ENCODE measurements around the gene DGKD. TPM values are rescaled to one million over a fixed set of nuclear protein-coding genes. Genes with fewer than 3 reads are reported as not detected.

DGKD gene
- total and polyA plus RNA-seq, 2 donors (not counting 1 experiment from before 2014, with no cell fraction given), result 6.0 to 9.9 TPM

DNA sequence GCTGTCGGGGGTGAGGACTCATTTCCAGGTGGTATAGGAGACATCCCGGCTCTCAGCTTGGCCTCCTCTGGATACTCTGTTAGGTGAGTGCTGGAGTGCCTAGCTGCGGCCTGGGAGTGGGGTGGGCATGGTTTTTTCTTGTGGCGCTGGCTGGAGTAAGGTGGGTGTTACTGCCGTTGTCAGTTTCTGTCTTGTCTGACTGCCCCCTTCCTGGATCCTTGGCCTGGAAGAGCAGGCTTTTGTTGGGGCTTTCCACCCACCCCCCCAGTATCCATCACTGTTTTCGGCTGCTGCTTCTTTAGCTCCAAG lies 69.2 kb downstream of the DGKD start:
- no peak overlapping the region for H3K9ac ChIP-seq (ENCODE audit: insufficient read depth, low read length)
- no peak overlapping the region for H3K27ac ChIP-seq (ENCODE audit: insufficient read depth, low read length)
- no peak for DNase-seq (ENCODE audit: low read depth in 2 of 2)

DNA sequence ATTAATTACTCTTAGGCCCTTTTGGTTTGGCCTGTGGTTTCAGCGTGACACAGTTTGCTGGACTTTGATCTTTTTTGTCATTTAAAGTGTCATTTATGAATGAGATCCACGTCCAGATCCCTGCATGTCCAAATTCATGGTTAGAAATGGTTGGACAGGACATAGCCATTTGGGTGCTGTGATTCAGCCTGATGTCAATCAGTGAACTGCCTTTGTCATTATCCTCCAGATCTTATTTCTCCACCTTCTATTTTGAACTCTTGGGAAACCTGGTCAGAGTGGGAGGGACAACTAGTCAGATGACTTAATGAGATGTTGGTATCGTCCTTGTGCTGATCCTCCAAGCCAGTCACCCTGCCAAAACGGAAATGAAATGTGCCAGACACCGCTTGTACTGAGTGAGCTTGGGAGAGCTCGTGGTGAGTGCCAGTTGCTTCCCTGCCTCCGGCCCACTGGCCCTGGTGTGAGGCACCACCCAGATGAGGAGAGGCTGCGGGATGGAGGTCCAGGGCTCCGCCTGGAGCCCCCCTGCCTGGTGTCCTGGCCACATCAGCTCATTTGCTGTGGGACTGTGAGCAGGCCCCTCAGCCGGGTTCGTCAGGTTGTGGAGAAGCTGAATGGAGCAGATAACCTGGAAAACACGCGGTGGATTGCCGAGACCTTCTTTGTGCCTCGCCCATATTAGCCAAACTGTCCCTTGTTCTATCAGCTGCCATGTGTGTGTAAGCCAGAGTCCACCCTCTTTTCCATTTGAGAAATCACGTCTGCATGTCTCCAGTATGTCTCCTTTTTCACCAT lies 70.1 kb downstream of the DGKD start:
- Histone ChIP-seq H3K27me3 (ENCODE audit: control insufficient read depth, insufficient read depth, low read length) (no peaks in the 10 kb centered on the region), H2AFZ (ENCODE audit: low read length) (no peak overlapping the region), H3K36me3 (ENCODE audit: control insufficient read depth, insufficient read depth, low read length) (peaks cover 2% of the 10 kb centered on the region), H3K4me3 (replicated peaks in 1 of 4; ENCODE audit: control extremely low read depth in 1 of 4, insufficient read depth in 1 of 4, low read depth in 3 of 4, low read length in 4 of 4) (no peak overlapping the region), H3K4me2 (ENCODE audit: extremely low read depth, insufficient read depth, low read length) (no peak overlapping the region), H3K79me2 (ENCODE audit: control insufficient read depth, insufficient read depth, low read length) (no peaks in the 10 kb centered on the region), H3K9me3 (ENCODE audit: control insufficient read depth, insufficient read depth, low read depth, low read length) (no peaks in the 10 kb centered on the region), H3K27ac (ENCODE audit: insufficient read depth, low read length) (no peak overlapping the region), H4K20me1 (ENCODE audit: control insufficient read depth, extremely low read depth, insufficient read depth, low read length) (no peaks in the 10 kb centered on the region), H3K9ac (ENCODE audit: insufficient read depth, low read length) (no peak overlapping the region), H3K4me1 (ENCODE audit: control insufficient read depth, extremely low read depth, insufficient read depth, low read length) (peaks cover 7% of the 10 kb centered on the region)
- no peak for DNase-seq (ENCODE audit: low read depth in 2 of 2)
- TF ChIP-seq, protein P1, sequence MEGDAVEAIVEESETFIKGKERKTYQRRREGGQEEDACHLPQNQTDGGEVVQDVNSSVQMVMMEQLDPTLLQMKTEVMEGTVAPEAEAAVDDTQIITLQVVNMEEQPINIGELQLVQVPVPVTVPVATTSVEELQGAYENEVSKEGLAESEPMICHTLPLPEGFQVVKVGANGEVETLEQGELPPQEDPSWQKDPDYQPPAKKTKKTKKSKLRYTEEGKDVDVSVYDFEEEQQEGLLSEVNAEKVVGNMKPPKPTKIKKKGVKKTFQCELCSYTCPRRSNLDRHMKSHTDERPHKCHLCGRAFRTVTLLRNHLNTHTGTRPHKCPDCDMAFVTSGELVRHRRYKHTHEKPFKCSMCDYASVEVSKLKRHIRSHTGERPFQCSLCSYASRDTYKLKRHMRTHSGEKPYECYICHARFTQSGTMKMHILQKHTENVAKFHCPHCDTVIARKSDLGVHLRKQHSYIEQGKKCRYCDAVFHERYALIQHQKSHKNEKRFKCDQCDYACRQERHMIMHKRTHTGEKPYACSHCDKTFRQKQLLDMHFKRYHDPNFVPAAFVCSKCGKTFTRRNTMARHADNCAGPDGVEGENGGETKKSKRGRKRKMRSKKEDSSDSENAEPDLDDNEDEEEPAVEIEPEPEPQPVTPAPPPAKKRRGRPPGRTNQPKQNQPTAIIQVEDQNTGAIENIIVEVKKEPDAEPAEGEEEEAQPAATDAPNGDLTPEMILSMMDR (conservative IDR thresholded peaks at IDR 0.05 in 1 of 2, IDR thresholded peaks at IDR 0.05 in 1 of 2; ENCODE audit: low read depth in 1 of 2, low read length in 2 of 2), result no peak
- TF ChIP-seq EZH2 (IDR thresholded peaks at IDR 0.05; ENCODE audit: low read length, missing control alignments), result no peak

More for the DNA sequence above, 69.2 kb downstream of the DGKD start:
- no peak overlapping the region for H3K4me3 ChIP-seq (replicated peaks in 1 of 4; ENCODE audit: control extremely low read depth in 1 of 4, insufficient read depth in 1 of 4, low read depth in 3 of 4, low read length in 4 of 4)
- H3K4me2 ChIP-seq (ENCODE audit: extremely low read depth, insufficient read depth, low read length), result no peak overlapping the region
- H3K27me3 ChIP-seq (ENCODE audit: control insufficient read depth, insufficient read depth, low read length), result no peaks in the 10 kb centered on the region
- H3K9me3 ChIP-seq (ENCODE audit: control insufficient read depth, insufficient read depth, low read depth, low read length), result no peaks in the 10 kb centered on the region
- H2AFZ ChIP-seq (ENCODE audit: low read length), result no peak overlapping the region
- no peaks in the 10 kb centered on the region for H3K79me2 ChIP-seq (ENCODE audit: control insufficient read depth, insufficient read depth, low read length)
- no peaks in the 10 kb centered on the region for H4K20me1 ChIP-seq (ENCODE audit: control insufficient read depth, extremely low read depth, insufficient read depth, low read length)
- H3K4me1 ChIP-seq (ENCODE audit: control insufficient read depth, extremely low read depth, insufficient read depth, low read length), result peaks cover 10% of the 10 kb centered on the region
- H3K36me3 ChIP-seq (ENCODE audit: control insufficient read depth, insufficient read depth, low read length), result peaks cover 2% of the 10 kb centered on the region
- TF ChIP-seq EZH2 (IDR thresholded peaks at IDR 0.05; ENCODE audit: low read length, missing control alignments), result no peak
- TF ChIP-seq, protein P1 (conservative IDR thresholded peaks at IDR 0.05 in 1 of 2, IDR thresholded peaks at IDR 0.05 in 1 of 2; ENCODE audit: low read depth in 1 of 2, low read length in 2 of 2), result no peak

DNA sequence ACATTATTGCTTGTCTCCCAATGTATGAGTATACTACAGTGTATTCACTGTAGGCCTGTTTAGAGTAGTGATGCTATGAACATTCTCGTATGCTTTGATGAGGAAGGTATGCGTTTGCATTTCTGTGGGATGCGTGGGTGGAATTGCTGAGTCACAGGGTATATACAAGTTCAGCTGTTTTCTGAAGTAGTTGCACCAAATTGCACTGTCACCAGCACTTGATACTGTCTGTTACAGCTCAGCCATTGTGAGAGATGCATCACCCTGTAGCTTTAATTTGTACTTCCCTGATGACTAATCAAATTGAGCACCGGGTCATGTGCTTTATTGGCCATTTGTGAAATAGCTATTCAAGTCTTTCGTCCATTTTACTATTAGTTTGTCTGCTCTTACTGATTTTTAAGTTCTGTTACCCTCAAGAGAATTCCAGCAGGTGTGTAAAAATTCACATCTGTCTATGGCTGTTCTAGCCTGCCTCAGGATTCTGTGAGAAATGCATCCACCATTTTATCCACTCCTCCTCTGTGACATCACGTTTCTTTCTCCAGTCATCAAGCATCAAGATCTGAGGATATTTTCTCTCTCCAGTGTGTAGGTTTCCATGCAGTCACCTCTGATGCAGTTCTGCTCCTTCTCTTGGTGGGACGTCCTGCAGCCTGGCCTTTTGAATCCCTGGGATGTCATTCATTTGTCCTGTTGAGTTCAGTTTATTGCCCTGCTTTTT lies 72.5 kb downstream of the DGKD start:
- Histone ChIP-seq H3K9ac (ENCODE audit: insufficient read depth, low read length) (no peak overlapping the region), H3K27me3 (ENCODE audit: control insufficient read depth, insufficient read depth, low read length) (no peaks in the 10 kb centered on the region), H3K79me2 (ENCODE audit: control insufficient read depth, insufficient read depth, low read length) (no peaks in the 10 kb centered on the region), H2AFZ (ENCODE audit: low read length) (no peak overlapping the region), H4K20me1 (ENCODE audit: control insufficient read depth, extremely low read depth, insufficient read depth, low read length) (no peaks in the 10 kb centered on the region), H3K9me3 (ENCODE audit: control insufficient read depth, insufficient read depth, low read depth, low read length) (no peaks in the 10 kb centered on the region), H3K36me3 (ENCODE audit: control insufficient read depth, insufficient read depth, low read length) (peaks cover 2% of the 10 kb centered on the region), H3K4me3 (replicated peaks in 1 of 4; ENCODE audit: control extremely low read depth in 1 of 4, insufficient read depth in 1 of 4, low read depth in 3 of 4, low read length in 4 of 4) (no peak overlapping the region), H3K4me2 (ENCODE audit: extremely low read depth, insufficient read depth, low read length) (no peak overlapping the region), H3K4me1 (ENCODE audit: control insufficient read depth, extremely low read depth, insufficient read depth, low read length) (no peaks in the 10 kb centered on the region), H3K27ac (ENCODE audit: insufficient read depth, low read length) (peak overlapping the region; percentile 24)
- DNase-seq (ENCODE audit: low read depth in 2 of 2), result peak; percentile 77 to 96
- TF ChIP-seq, protein P1 (conservative IDR thresholded peaks at IDR 0.05 in 1 of 2, IDR thresholded peaks at IDR 0.05 in 1 of 2; ENCODE audit: low read depth in 1 of 2, low read length in 2 of 2), result no peak
- no peak for TF ChIP-seq EZH2 (IDR thresholded peaks at IDR 0.05; ENCODE audit: low read length, missing control alignments)

Data from fibroblast of lung (primary cell).